Measurements from ENCODE around the gene ADSL.

ADSL gene

GRCh38 chr22:40404251-40405177 lies 58.2 kb downstream of the ADSL start:
- Histone ChIP-seq H2AFZ (ENCODE audit: low read depth, low read length) (no peak overlapping the region), H4K20me1 (ENCODE audit: insufficient read depth, low read length) (peaks cover 18% of the 10 kb centered on the region), H3K9me3 (ENCODE audit: insufficient read depth, low read length, severe bottlenecking) (no peaks in the 10 kb centered on the region), H3K4me2 (ENCODE audit: insufficient read depth, low read length) (no peak overlapping the region), H3K4me3 (ENCODE audit: low read depth in 1 of 2, low read length in 2 of 2) (no peak overlapping the region), H3K27ac (ENCODE audit: low read length) (no peak overlapping the region), H3K27me3 (ENCODE audit: insufficient read depth, low read length, poor library complexity) (no peaks in the 10 kb centered on the region), H3K36me3 (ENCODE audit: insufficient read depth, low read length) (peaks cover 84% of the 10 kb centered on the region), H3K4me1 (ENCODE audit: insufficient read depth, low read length) (peaks cover 37% of the 10 kb centered on the region), H3K9ac (ENCODE audit: low read depth, low read length) (no peak overlapping the region), H3K79me2 (ENCODE audit: insufficient read depth, low read length) (no peaks in the 10 kb centered on the region)
- ATAC-seq (ENCODE audit: insufficient read depth, low read depth) (no peak), DNase-seq (no peak)
- no peak for TF ChIP-seq EZH2 (IDR thresholded peaks at IDR 0.05; ENCODE audit: borderline replicate concordance, low read depth, low read length, severe bottlenecking)
- TF ChIP-seq CTCF (IDR thresholded peaks at IDR 0.05; ENCODE audit: borderline replicate concordance, extremely low read depth, low read length, poor library complexity, severe bottlenecking), result no peak

GRCh38 chr22:40405178-40406062 lies 59.1 kb downstream of the ADSL start:
- H3K79me2 ChIP-seq (ENCODE audit: insufficient read depth, low read length), result no peaks in the 10 kb centered on the region
- H3K27me3 ChIP-seq (ENCODE audit: insufficient read depth, low read length, poor library complexity), result no peaks in the 10 kb centered on the region
- DNase-seq (no peak), ATAC-seq (ENCODE audit: insufficient read depth, low read depth) (no peak)
- no peak overlapping the region for H3K9ac ChIP-seq (ENCODE audit: low read depth, low read length)
- no peak overlapping the region for H3K4me3 ChIP-seq (ENCODE audit: low read depth in 1 of 2, low read length in 2 of 2)
- H2AFZ ChIP-seq (ENCODE audit: low read depth, low read length), result no peak overlapping the region
- no peak overlapping the region for H3K27ac ChIP-seq (ENCODE audit: low read length)
- no peaks in the 10 kb centered on the region for H3K9me3 ChIP-seq (ENCODE audit: insufficient read depth, low read length, severe bottlenecking)
- H3K4me1 ChIP-seq (ENCODE audit: insufficient read depth, low read length), result peaks cover 28% of the 10 kb centered on the region
- H4K20me1 ChIP-seq (ENCODE audit: insufficient read depth, low read length), result peaks cover 17% of the 10 kb centered on the region
- TF ChIP-seq CTCF (IDR thresholded peaks at IDR 0.05; ENCODE audit: borderline replicate concordance, extremely low read depth, low read length, poor library complexity, severe bottlenecking) (no peak), EZH2 (IDR thresholded peaks at IDR 0.05; ENCODE audit: borderline replicate concordance, low read depth, low read length, severe bottlenecking) (no peak)
- peaks cover 94% of the 10 kb centered on the region for H3K36me3 ChIP-seq (ENCODE audit: insufficient read depth, low read length)
- H3K4me2 ChIP-seq (ENCODE audit: insufficient read depth, low read length), result no peak overlapping the region

- Histone ChIP-seq H3K36me3 (ENCODE audit: insufficient read depth, low read length) (peaks cover 95% of the 10 kb centered on the region), H3K4me2 (ENCODE audit: insufficient read depth, low read length) (no peak overlapping the region), H3K27me3 (ENCODE audit: insufficient read depth, low read length, poor library complexity) (no peaks in the 10 kb centered on the region), H3K9me3 (ENCODE audit: insufficient read depth, low read length, severe bottlenecking) (no peaks in the 10 kb centered on the region), H4K20me1 (ENCODE audit: insufficient read depth, low read length) (peaks cover 18% of the 10 kb centered on the region), H3K27ac (ENCODE audit: low read length) (no peak overlapping the region), H3K4me1 (ENCODE audit: insufficient read depth, low read length) (peaks cover 20% of the 10 kb centered on the region), H2AFZ (ENCODE audit: low read depth, low read length) (no peak overlapping the region), H3K9ac (ENCODE audit: low read depth, low read length) (no peak overlapping the region), H3K4me3 (ENCODE audit: low read depth in 1 of 2, low read length in 2 of 2) (no peak overlapping the region), H3K79me2 (ENCODE audit: insufficient read depth, low read length) (no peaks in the 10 kb centered on the region)
- no peak for TF ChIP-seq EZH2 (IDR thresholded peaks at IDR 0.05; ENCODE audit: borderline replicate concordance, low read depth, low read length, severe bottlenecking)
- TF ChIP-seq CTCF (IDR thresholded peaks at IDR 0.05; ENCODE audit: borderline replicate concordance, extremely low read depth, low read length, poor library complexity, severe bottlenecking), result no peak
- DNase-seq (no peak), ATAC-seq (ENCODE audit: insufficient read depth, low read depth) (no peak)
These were observed 60.0 kb downstream of the ADSL start for GRCh38 chr22:40406063-40406890.

Data from DND-41 (cell line).